NCI-H2171 (cell line): ENCODE measurements around the gene CCR7.

Experiments used
- DNase-seq: peaks from one replicate; lab custom pipeline; 2025; lab: John Stamatoyannopoulos, UW

Gene CCR7

GRCh38 chr17:40564883-40565768, at the start of gene CCR7:
CCR7 (minus strand) TSS chr17:40565472; CDS start chr17:40565409, 63 bp downstream.
- no peak for DNase-seq

- DNase-seq, result no peak
Measured at GRCh38 chr17:40614431-40615067, 49.3 kb upstream of the CCR7 start.

- DNase-seq, result no peak
Measured at GRCh38 chr17:40613467-40614154, 48.3 kb upstream of the CCR7 start.

GRCh38 chr17:40612599-40613244, 47.5 kb upstream of the CCR7 start:
- DNase-seq, result no peak

GRCh38 chr17:40611840-40612474, 46.7 kb upstream of the CCR7 start:
- no peak for DNase-seq

- no peak for DNase-seq
Measured at GRCh38 chr17:40610359-40610758, 45.1 kb upstream of the CCR7 start.

GRCh38 chr17:40608061-40608581, 42.8 kb upstream of the CCR7 start:
- DNase-seq, result no peak

GRCh38 chr17:40607641-40608040, 42.4 kb upstream of the CCR7 start:
- no peak for DNase-seq

GRCh38 chr17:40606548-40607353, 41.5 kb upstream of the CCR7 start:
- no peak for DNase-seq

GRCh38 chr17:40605306-40605705, 40.0 kb upstream of the CCR7 start:
- no peak for DNase-seq

GRCh38 chr17:40604327-40605080, 39.2 kb upstream of the CCR7 start:
- no peak for DNase-seq

GRCh38 chr17:40602445-40603443, 37.5 kb upstream of the CCR7 start:
- DNase-seq, result no peak

GRCh38 chr17:40600486-40601046, 35.3 kb upstream of the CCR7 start:
- DNase-seq, result no peak

- no peak for DNase-seq
Measured at GRCh38 chr17:40599468-40599763, 34.1 kb upstream of the CCR7 start.

GRCh38 chr17:40598619-40599467, 33.6 kb upstream of the CCR7 start:
- DNase-seq, result no peak

GRCh38 chr17:40598301-40598618, 33.0 kb upstream of the CCR7 start:
- no peak for DNase-seq

- DNase-seq, result no peak
Measured at GRCh38 chr17:40597556-40598300, 32.5 kb upstream of the CCR7 start.
